Thoracic aorta (tissue), 2 donors: ENCODE results near the gene AKAP8L. TPM values are rescaled to one million over a fixed set of nuclear protein-coding genes. Genes with fewer than 3 reads are reported as not detected.
A peak's percentile ranks its signal among the peaks of the same experiment; 100 is the strongest.

Experiments used
- ATAC-seq: fragments of 150-250 bp; one replicate; pipeline ENCODE4 v1.8.0; 2017; ENCODE audit warnings: low read depth; ENCODE audit not compliant: insufficient number of reproducible peaks, low FRiP score
- DNase-seq: peaks from one replicate; pipeline ENCODE4 v3.0.0-alpha.2; 2020; ENCODE audit warnings: low spot score
- H3K27ac ChIP-seq, 2 donors: fragments of 200-600 bp; sonication (generic); 1 replicate in 1 of 2; 2 replicates in 1 of 2; pipeline ENCODE4 v1.5.1; 2016; ENCODE audit warnings: mild to moderate bottlenecking in 2 of 2, moderate library complexity in 2 of 2
- H3K27me3 ChIP-seq: fragments of 200-600 bp; sonication (generic); replicated peaks from 2 replicates; pipeline ENCODE4 v1.6.0; 2016; ENCODE audit warnings: mild to moderate bottlenecking; ENCODE audit not compliant: insufficient read depth
- H3K36me3 ChIP-seq: fragments of 200-600 bp; sonication (generic); one replicate; pipeline ENCODE4 v1.5.1; 2016
- H3K4me1 ChIP-seq, 2 donors: fragments of 200-600 bp; sonication (generic); 1 replicate in 1 of 2; 2 replicates in 1 of 2; pipeline versions ENCODE4 v1.5.1 to v1.6.0; 2016; ENCODE audit warnings: low read depth in 2 of 2, mild to moderate bottlenecking in 1 of 2; ENCODE audit not compliant: control insufficient read depth in 1 of 2
- H3K4me3 ChIP-seq: fragments of 200-600 bp; sonication (generic); 2 replicates; pipeline ENCODE4 v1.5.1; 2016; ENCODE audit warnings: mild to moderate bottlenecking
- H3K9me3 ChIP-seq: fragments of 200-600 bp; sonication (generic); 2 replicates; pipeline ENCODE4 v1.5.1; 2016
- total RNA-seq, 2 donors: library from RNA; depleted of rRNA; stranded (reverse); fragments of >200 nt; gene quantifications; one replicate each; pipeline versions ENCODE4 v1.1.0 to v1.2.3, GENCODE V29; 2016
- TF ChIP-seq, protein P1 (sequence below): fragments of 200-600 bp; sonication (generic); IDR thresholded peaks from one replicate; pipeline ENCODE4 v1.5.1; 2019; ENCODE audit warnings: antibody characterized with exemption

The AKAP8L gene
- total RNA-seq, 2 donors from 2014 or later, result 163 to 247 TPM

- Histone ChIP-seq H3K9me3 (no peaks in the 10 kb centered on the region), H3K27ac (peak overlapping the region; percentile 48 to 69), H3K27me3 (no peaks in the 10 kb centered on the region), H3K36me3 (peaks cover 45% of the 10 kb centered on the region), H3K4me3 (peak overlapping the region; percentile 34), H3K4me1 (peaks cover 26 to 51% of the 10 kb centered on the region in 2 donors)
- TF ChIP-seq, protein P1, sequence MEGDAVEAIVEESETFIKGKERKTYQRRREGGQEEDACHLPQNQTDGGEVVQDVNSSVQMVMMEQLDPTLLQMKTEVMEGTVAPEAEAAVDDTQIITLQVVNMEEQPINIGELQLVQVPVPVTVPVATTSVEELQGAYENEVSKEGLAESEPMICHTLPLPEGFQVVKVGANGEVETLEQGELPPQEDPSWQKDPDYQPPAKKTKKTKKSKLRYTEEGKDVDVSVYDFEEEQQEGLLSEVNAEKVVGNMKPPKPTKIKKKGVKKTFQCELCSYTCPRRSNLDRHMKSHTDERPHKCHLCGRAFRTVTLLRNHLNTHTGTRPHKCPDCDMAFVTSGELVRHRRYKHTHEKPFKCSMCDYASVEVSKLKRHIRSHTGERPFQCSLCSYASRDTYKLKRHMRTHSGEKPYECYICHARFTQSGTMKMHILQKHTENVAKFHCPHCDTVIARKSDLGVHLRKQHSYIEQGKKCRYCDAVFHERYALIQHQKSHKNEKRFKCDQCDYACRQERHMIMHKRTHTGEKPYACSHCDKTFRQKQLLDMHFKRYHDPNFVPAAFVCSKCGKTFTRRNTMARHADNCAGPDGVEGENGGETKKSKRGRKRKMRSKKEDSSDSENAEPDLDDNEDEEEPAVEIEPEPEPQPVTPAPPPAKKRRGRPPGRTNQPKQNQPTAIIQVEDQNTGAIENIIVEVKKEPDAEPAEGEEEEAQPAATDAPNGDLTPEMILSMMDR, result no peak
- DNase-seq (no peak), ATAC-seq (no peak)
Observed at GRCh38 chr19:15374105-15374651, 44.6 kb downstream of the AKAP8L start.

DNA sequence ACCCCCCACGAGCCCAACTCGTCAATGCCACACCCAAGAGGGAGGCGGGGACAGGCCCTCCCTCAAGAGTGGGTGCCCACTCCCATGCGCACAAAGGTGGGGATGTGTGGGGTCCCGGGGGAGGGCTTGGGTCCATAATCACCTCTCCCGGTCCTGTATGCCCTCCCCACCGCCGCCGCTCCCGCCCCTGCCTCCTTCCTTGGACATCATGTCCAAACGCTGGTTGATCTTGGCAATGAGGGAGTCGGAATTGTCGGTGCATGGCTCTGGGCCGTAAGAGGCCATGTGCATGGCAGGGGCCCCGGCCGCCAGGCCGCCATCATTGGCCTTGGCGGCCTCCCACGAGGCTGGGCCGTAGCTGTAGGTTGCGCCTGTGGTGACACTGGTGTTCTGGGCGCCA, 45.1 kb downstream of the AKAP8L start:
- DNase-seq (no peak), ATAC-seq (no peak)
- TF ChIP-seq, protein P1, result no peak
- H3K4me1 ChIP-seq, result peaks cover 26 to 51% of the 10 kb centered on the region in 2 donors
- peak overlapping the region in 1 of 2 donors; percentile 69 for H3K27ac ChIP-seq
- H3K9me3 ChIP-seq, result no peaks in the 10 kb centered on the region
- peaks cover 50% of the 10 kb centered on the region for H3K36me3 ChIP-seq
- no peaks in the 10 kb centered on the region for H3K27me3 ChIP-seq
- no peak overlapping the region for H3K4me3 ChIP-seq

GRCh38 chr19:15372891-15373301, 45.9 kb downstream of the AKAP8L start:
- no peak for ATAC-seq
- H3K27ac ChIP-seq, result no peak overlapping the region
- H3K4me3 ChIP-seq, result no peak overlapping the region
- DNase-seq, result no peak
- H3K4me1 ChIP-seq, result peaks cover 24 to 48% of the 10 kb centered on the region in 2 donors
- peaks cover 58% of the 10 kb centered on the region for H3K36me3 ChIP-seq
- H3K27me3 ChIP-seq, result no peaks in the 10 kb centered on the region
- TF ChIP-seq, protein P1, result no peak
- H3K9me3 ChIP-seq, result no peaks in the 10 kb centered on the region

GRCh38 chr19:15372470-15372869, 46.3 kb downstream of the AKAP8L start:
- TF ChIP-seq, protein P1, result no peak
- Histone ChIP-seq H3K27me3 (no peaks in the 10 kb centered on the region), H3K27ac (no peak overlapping the region), H3K9me3 (no peaks in the 10 kb centered on the region), H3K4me1 (peaks cover 21 to 43% of the 10 kb centered on the region in 2 donors), H3K4me3 (no peak overlapping the region), H3K36me3 (peaks cover 62% of the 10 kb centered on the region)
- no peak for ATAC-seq
- DNase-seq, result no peak

- no peaks in the 10 kb centered on the region for H3K9me3 ChIP-seq
- H3K4me1 ChIP-seq, result peaks cover 15 to 38% of the 10 kb centered on the region in 2 donors
- no peak overlapping the region for H3K27ac ChIP-seq
- ATAC-seq (no peak), DNase-seq (no peak)
- no peak overlapping the region for H3K4me3 ChIP-seq
- H3K27me3 ChIP-seq, result no peaks in the 10 kb centered on the region
- TF ChIP-seq, protein P1, result no peak
- peaks cover 68% of the 10 kb centered on the region for H3K36me3 ChIP-seq
Observed at GRCh38 chr19:15371786-15372380, 46.9 kb downstream of the AKAP8L start.
